ENCODE measurements around the gene FNDC3A. TPM values are rescaled to one million over a fixed set of nuclear protein-coding genes. Genes with fewer than 3 reads are reported as not detected.

The FNDC3A gene
- total RNA-seq, 1 experiment from 2014 or later = 61.4 TPM

- TF ChIP-seq CTCF (IDR thresholded peaks at IDR 0.05; ENCODE audit: unreplicated experiment) = no peak
- no peak overlapping the region for H3K27ac Mint-ChIP-seq (ENCODE audit: low read depth, unreplicated experiment)
Measured at GRCh38 chr13:49213997-49214916, 238.5 kb downstream of the FNDC3A start.

GRCh38 chr13:49214917-49215376 is 239.2 kb downstream of the FNDC3A start:
- Mint-ChIP-seq H3K27ac (ENCODE audit: low read depth, unreplicated experiment) (no peak overlapping the region), H3K27me3 (ENCODE audit: insufficient read depth, unreplicated experiment) (no peaks in the 10 kb centered on the region), H3K4me3 (ENCODE audit: unreplicated experiment) (no peak overlapping the region), H3K4me1 (ENCODE audit: insufficient read depth, unreplicated experiment) (no peaks in the 10 kb centered on the region), H3K36me3 (ENCODE audit: insufficient read depth, unreplicated experiment) (peaks cover 28% of the 10 kb centered on the region), H3K9me3 (ENCODE audit: unreplicated experiment) (peaks cover 8% of the 10 kb centered on the region)
- peak; percentile 32 for DNase-seq (ENCODE audit: unreplicated experiment)
- POLR2A ChIA-PET = interaction anchor here (0.6 to 1.6 kb wide), 3 partner anchors 9 to 22 kb away, joined by 3 to 4 read pairs (median 3); no protein-coding TSS in a partner anchor
- CTCF ChIA-PET = interaction anchor here (0.9 kb wide), 2 partner anchors 9 to 96 kb away, joined by 4 to 5 read pairs; no protein-coding TSS in a partner anchor
- no TSS peak for BruUV-seq (replicated peaks)
- no peak for TF ChIP-seq CTCF (IDR thresholded peaks at IDR 0.05; ENCODE audit: unreplicated experiment)
- intact Hi-C loops (cut with micrococcal nuclease) = no loop called here

More at GRCh38 chr13:49213997-49214916, 238.5 kb downstream of the FNDC3A start:
- DNase-seq (ENCODE audit: unreplicated experiment) = no peak
- Mint-ChIP-seq H3K36me3 (ENCODE audit: insufficient read depth, unreplicated experiment) (peaks cover 35% of the 10 kb centered on the region), H3K4me3 (ENCODE audit: unreplicated experiment) (no peak overlapping the region), H3K4me1 (ENCODE audit: insufficient read depth, unreplicated experiment) (no peaks in the 10 kb centered on the region), H3K9me3 (ENCODE audit: unreplicated experiment) (peaks cover 8% of the 10 kb centered on the region), H3K27me3 (ENCODE audit: insufficient read depth, unreplicated experiment) (no peaks in the 10 kb centered on the region)
- intact Hi-C loops (cut with micrococcal nuclease) = no loop called here
- POLR2A ChIA-PET = interaction anchor here (0.6 to 1.6 kb wide), 3 partner anchors 8 to 22 kb away, joined by 3 to 4 read pairs (median 3); no protein-coding TSS in a partner anchor
- CTCF ChIA-PET = interaction anchor here (0.9 kb wide), 2 partner anchors 10 to 96 kb away, joined by 4 to 5 read pairs; no protein-coding TSS in a partner anchor
- BruUV-seq (replicated peaks) = no TSS peak

- Mint-ChIP-seq H3K4me1 (ENCODE audit: insufficient read depth, unreplicated experiment) (no peaks in the 10 kb centered on the region), H3K4me3 (ENCODE audit: unreplicated experiment) (no peak overlapping the region), H3K9me3 (ENCODE audit: unreplicated experiment) (peaks cover 8% of the 10 kb centered on the region), H3K36me3 (ENCODE audit: insufficient read depth, unreplicated experiment) (peaks cover 15% of the 10 kb centered on the region), H3K27ac (ENCODE audit: low read depth, unreplicated experiment) (no peak overlapping the region), H3K27me3 (ENCODE audit: insufficient read depth, unreplicated experiment) (no peaks in the 10 kb centered on the region)
- CTCF ChIA-PET = no interaction called here
- intact Hi-C loops (cut with micrococcal nuclease) = no loop called here
- no peak for DNase-seq (ENCODE audit: unreplicated experiment)
- TF ChIP-seq CTCF (IDR thresholded peaks at IDR 0.05; ENCODE audit: unreplicated experiment) = no peak
- BruUV-seq (replicated peaks) = no TSS peak
- POLR2A ChIA-PET = no interaction called here
Measured at GRCh38 chr13:49216334-49216733, 240.6 kb downstream of the FNDC3A start.

- POLR2A ChIA-PET = no interaction called here
- Mint-ChIP-seq H3K4me3 (ENCODE audit: unreplicated experiment) (no peak overlapping the region), H3K9me3 (ENCODE audit: unreplicated experiment) (peaks cover 8% of the 10 kb centered on the region), H3K36me3 (ENCODE audit: insufficient read depth, unreplicated experiment) (no peaks in the 10 kb centered on the region), H3K27me3 (ENCODE audit: insufficient read depth, unreplicated experiment) (no peaks in the 10 kb centered on the region), H3K4me1 (ENCODE audit: insufficient read depth, unreplicated experiment) (no peaks in the 10 kb centered on the region), H3K27ac (ENCODE audit: low read depth, unreplicated experiment) (no peak overlapping the region)
- no peak for TF ChIP-seq CTCF (IDR thresholded peaks at IDR 0.05; ENCODE audit: unreplicated experiment)
- intact Hi-C loops (cut with micrococcal nuclease) = no loop called here
- no peak for DNase-seq (ENCODE audit: unreplicated experiment)
- CTCF ChIA-PET = interaction anchor here (0.6 kb wide), 1 partner anchor 1588 kb away, joined by 4 read pairs; no protein-coding TSS in a partner anchor
- no TSS peak for BruUV-seq (replicated peaks)
Measured at GRCh38 chr13:49217962-49218492, 242.3 kb downstream of the FNDC3A start.
